HEK293 (cell line): ENCODE results near the gene TENT4B.

Experiments used
- CTCF ChIP-seq: fragments of 450-650 bp; formaldehyde crosslinking; IDR thresholded peaks from 2 replicates; pipeline ENCODE4 v1.5.1; 2016; ENCODE audit warnings: missing biosample characterization, missing genetic modification characterization
- KLF9 ChIP-seq: fragments of 450-650 bp; formaldehyde crosslinking; IDR thresholded peaks from 2 replicates; pipeline ENCODE4 v1.5.1; 2016; ENCODE audit warnings: missing biosample characterization, missing genetic modification characterization, low read depth
- REST ChIP-seq: fragments of 450-650 bp; formaldehyde crosslinking; IDR thresholded peaks from 2 replicates; pipeline ENCODE4 v1.5.1; 2016; ENCODE audit warnings: missing biosample characterization, missing genetic modification characterization
- SETDB1 ChIP-seq: IDR thresholded peaks from one replicate; pipeline ENCODE4 v1.6.1; 2017; ENCODE audit warnings: mild to moderate bottlenecking, low read length, moderate library complexity, mixed read lengths; ENCODE audit not compliant: insufficient read length
- ZEB2 ChIP-seq: fragments of 450-650 bp; formaldehyde crosslinking; IDR thresholded peaks from 2 replicates; pipeline ENCODE4 v1.5.1; 2016; ENCODE audit warnings: missing biosample characterization, missing genetic modification characterization
- ZFP3 ChIP-seq: fragments of 450-650 bp; formaldehyde crosslinking; IDR thresholded peaks from 2 replicates; pipeline ENCODE4 v1.5.1; 2016; ENCODE audit warnings: low read depth, missing biosample characterization, missing genetic modification characterization
- ZSCAN30 ChIP-seq: fragments of 450-650 bp; IDR thresholded peaks from 2 replicates; pipeline ENCODE4 v1.5.1; 2018; ENCODE audit warnings: missing biosample characterization, mild to moderate bottlenecking, missing genetic modification characterization, moderate library complexity
- TF ChIP-seq, protein P1 (sequence below): fragments of 450-650 bp; formaldehyde crosslinking; IDR thresholded peaks from 2 replicates; pipeline ENCODE4 v1.5.1; 2016; ENCODE audit warnings: missing biosample characterization, missing genetic modification characterization, low read depth

DNA sequence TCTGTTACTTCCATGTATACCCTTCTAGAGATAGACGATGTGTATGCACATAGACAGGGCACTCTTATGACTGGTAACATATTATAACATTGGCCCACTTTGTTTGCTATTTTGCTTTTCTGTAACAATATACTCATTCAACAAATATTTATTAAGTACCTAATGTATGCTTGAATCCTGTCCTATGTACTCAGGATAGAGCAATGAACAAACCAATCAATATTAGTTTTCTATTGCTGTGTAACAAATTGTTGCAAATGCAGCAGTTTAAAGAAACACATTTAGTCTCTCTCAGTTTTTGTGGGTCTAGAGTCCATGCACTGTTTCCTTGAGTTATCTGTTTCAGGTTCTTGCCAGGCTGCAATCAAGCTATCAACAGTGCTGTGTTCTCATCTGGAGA is 29.7 kb upstream of the TENT4B start:
- TF ChIP-seq ZEB2 (tag by site-specific recombination) (no peak), SETDB1 (no peak), REST (tag by site-specific recombination) (no peak), ZSCAN30 (no peak), CTCF (tag by site-specific recombination) (no peak), KLF9 (tag by site-specific recombination) (no peak), ZFP3 (tag by site-specific recombination) (no peak)
- TF ChIP-seq, protein P1, sequence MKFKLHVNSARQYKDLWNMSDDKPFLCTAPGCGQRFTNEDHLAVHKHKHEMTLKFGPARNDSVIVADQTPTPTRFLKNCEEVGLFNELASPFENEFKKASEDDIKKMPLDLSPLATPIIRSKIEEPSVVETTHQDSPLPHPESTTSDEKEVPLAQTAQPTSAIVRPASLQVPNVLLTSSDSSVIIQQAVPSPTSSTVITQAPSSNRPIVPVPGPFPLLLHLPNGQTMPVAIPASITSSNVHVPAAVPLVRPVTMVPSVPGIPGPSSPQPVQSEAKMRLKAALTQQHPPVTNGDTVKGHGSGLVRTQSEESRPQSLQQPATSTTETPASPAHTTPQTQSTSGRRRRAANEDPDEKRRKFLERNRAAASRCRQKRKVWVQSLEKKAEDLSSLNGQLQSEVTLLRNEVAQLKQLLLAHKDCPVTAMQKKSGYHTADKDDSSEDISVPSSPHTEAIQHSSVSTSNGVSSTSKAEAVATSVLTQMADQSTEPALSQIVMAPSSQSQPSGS (tag by site-specific recombination) = no peak
